GM19193 (cell line): ENCODE measurements around the gene UBASH3A.

Source experiments
- POLR2A ChIP-seq: IDR thresholded peaks from 4 replicates; pipeline ENCODE4 v1.6.1; 2011; ENCODE audit not compliant: insufficient read depth, insufficient read length; ENCODE audit errors: extremely low read depth

UBASH3A gene

GRCh38 chr21:42476388-42477331 lies 73.0 kb downstream of the UBASH3A start:
- TF ChIP-seq POLR2A, result no peak

- TF ChIP-seq POLR2A, result no peak
Observed at GRCh38 chr21:42478504-42478903, 74.8 kb downstream of the UBASH3A start.

GRCh38 chr21:42479582-42479981 lies 75.9 kb downstream of the UBASH3A start:
- no peak for TF ChIP-seq POLR2A

GRCh38 chr21:42480736-42481135 lies 77.0 kb downstream of the UBASH3A start:
- TF ChIP-seq POLR2A, result no peak

GRCh38 chr21:42481169-42481568 lies 77.5 kb downstream of the UBASH3A start:
- no peak for TF ChIP-seq POLR2A

GRCh38 chr21:42484966-42485365 lies 81.3 kb downstream of the UBASH3A start:
- TF ChIP-seq POLR2A, result no peak

- TF ChIP-seq POLR2A, result no peak
Observed at GRCh38 chr21:42486072-42486471, 82.4 kb downstream of the UBASH3A start.

GRCh38 chr21:42486531-42486930 lies 82.8 kb downstream of the UBASH3A start:
- TF ChIP-seq POLR2A, result no peak

GRCh38 chr21:42489006-42489563 lies 85.4 kb downstream of the UBASH3A start:
- no peak for TF ChIP-seq POLR2A

GRCh38 chr21:42489991-42490390 lies 86.3 kb downstream of the UBASH3A start:
- TF ChIP-seq POLR2A, result no peak

- no peak for TF ChIP-seq POLR2A
Observed at GRCh38 chr21:42490720-42491119, 87.0 kb downstream of the UBASH3A start.

GRCh38 chr21:42491328-42491727 lies 87.6 kb downstream of the UBASH3A start:
- no peak for TF ChIP-seq POLR2A

GRCh38 chr21:42492201-42492600 lies 88.5 kb downstream of the UBASH3A start:
- no peak for TF ChIP-seq POLR2A

GRCh38 chr21:42493109-42494060 lies 89.7 kb downstream of the UBASH3A start:
- TF ChIP-seq POLR2A, result no peak

- no peak for TF ChIP-seq POLR2A
Observed at GRCh38 chr21:42495027-42495426, 91.3 kb downstream of the UBASH3A start.
